Measurements from ENCODE around the gene TMEM61.

Gene TMEM61

GRCh38 chr1:54996359-54996868, 16.0 kb downstream of the TMEM61 start:
- H3K4me2 ChIP-seq (ENCODE audit: low read length): peak overlapping the region; percentile 79
- no peaks in the 10 kb centered on the region for H3K9me3 ChIP-seq (ENCODE audit: insufficient read depth, low read length)
- no peaks in the 10 kb centered on the region for H4K20me1 ChIP-seq (ENCODE audit: insufficient read depth, low read length)
- peaks cover 12% of the 10 kb centered on the region; the same call in 1 of the 2 replicates for H3K27me3 ChIP-seq (ENCODE audit: low read depth, low read length)
- H3K79me2 ChIP-seq (ENCODE audit: low read length): no peaks in the 10 kb centered on the region
- H3K27ac ChIP-seq (ENCODE audit: low read length): no peak overlapping the region
- TF ChIP-seq EZH2phosphoT487 (IDR thresholded peaks at IDR 0.05; ENCODE audit: low read depth): no peak
- TF ChIP-seq, protein P1, sequence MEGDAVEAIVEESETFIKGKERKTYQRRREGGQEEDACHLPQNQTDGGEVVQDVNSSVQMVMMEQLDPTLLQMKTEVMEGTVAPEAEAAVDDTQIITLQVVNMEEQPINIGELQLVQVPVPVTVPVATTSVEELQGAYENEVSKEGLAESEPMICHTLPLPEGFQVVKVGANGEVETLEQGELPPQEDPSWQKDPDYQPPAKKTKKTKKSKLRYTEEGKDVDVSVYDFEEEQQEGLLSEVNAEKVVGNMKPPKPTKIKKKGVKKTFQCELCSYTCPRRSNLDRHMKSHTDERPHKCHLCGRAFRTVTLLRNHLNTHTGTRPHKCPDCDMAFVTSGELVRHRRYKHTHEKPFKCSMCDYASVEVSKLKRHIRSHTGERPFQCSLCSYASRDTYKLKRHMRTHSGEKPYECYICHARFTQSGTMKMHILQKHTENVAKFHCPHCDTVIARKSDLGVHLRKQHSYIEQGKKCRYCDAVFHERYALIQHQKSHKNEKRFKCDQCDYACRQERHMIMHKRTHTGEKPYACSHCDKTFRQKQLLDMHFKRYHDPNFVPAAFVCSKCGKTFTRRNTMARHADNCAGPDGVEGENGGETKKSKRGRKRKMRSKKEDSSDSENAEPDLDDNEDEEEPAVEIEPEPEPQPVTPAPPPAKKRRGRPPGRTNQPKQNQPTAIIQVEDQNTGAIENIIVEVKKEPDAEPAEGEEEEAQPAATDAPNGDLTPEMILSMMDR (IDR thresholded peaks at IDR 0.05; ENCODE audit: low read depth, low read length): peak; percentile 69
- no peak overlapping the region; the same call in 1 of the 2 replicates for H2AFZ ChIP-seq (ENCODE audit: low read depth, low read length)
- H3K4me3 ChIP-seq (ENCODE audit: low read length): peak overlapping the region; percentile 46; the same call in 1 of the 2 replicates
- H3K36me3 ChIP-seq (replicated peaks; ENCODE audit: low read depth, low read length): no peaks in the 10 kb centered on the region
- H3K9ac ChIP-seq (ENCODE audit: low read length): no peak overlapping the region
- 0 out of 2 replicates have a peak, but pooled peaks cover 3% of the 10 kb centered on the region for H3K4me1 ChIP-seq (ENCODE audit: low read length)

DNA sequence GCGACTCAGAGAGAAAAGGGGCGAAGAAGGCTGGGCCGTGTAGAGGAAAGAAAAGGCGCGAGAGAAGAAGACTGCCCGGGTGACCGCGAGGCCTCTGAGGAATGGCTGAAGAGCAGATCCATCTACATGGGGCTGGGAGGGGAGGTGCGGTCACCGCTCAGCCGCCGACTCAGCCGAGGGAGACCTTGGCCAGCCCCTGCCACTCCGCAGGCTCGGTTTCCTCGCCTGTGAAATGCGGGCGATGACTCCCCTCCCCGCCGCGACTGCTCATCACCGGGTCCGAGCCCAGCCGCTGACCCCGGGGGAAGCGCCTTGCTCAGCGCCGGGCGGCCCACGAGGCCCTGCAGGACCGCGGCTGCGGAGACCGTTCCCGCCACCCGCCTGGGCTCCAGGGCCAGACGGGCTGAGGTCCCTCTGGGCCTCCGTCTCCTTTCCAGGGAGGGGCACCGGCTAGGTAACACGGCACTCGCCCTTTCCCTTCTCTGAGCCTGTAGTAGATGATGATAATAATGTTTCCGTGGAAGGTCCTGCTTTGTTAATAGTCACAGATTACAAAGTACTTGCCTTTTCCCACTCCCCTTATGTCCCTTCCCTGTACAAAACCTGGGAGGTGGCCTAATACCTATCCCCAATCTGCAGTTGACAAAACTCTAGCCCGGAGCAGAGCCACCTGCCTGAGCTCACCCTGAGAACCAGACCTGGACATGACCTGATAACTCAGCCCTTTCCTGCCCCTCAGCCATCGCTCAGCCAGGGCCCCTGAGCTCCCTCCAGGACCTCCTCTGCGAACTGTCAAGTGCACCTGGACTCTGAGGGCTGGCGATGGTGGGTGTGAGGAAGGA, 16.7 kb downstream of the TMEM61 start:
- Histone ChIP-seq H3K27me3 (ENCODE audit: low read depth, low read length) (peaks cover 12% of the 10 kb centered on the region; the same call in 1 of the 2 replicates), H3K9ac (ENCODE audit: low read length) (no peak overlapping the region), H4K20me1 (ENCODE audit: insufficient read depth, low read length) (no peaks in the 10 kb centered on the region), H3K9me3 (ENCODE audit: insufficient read depth, low read length) (no peaks in the 10 kb centered on the region), H3K4me1 (ENCODE audit: low read length) (0 out of 2 replicates have a peak, but pooled peaks cover 3% of the 10 kb centered on the region), H3K4me3 (ENCODE audit: low read length) (no peak overlapping the region), H2AFZ (ENCODE audit: low read depth, low read length) (no peak overlapping the region), H3K36me3 (replicated peaks; ENCODE audit: low read depth, low read length) (no peaks in the 10 kb centered on the region), H3K79me2 (ENCODE audit: low read length) (no peaks in the 10 kb centered on the region), H3K27ac (ENCODE audit: low read length) (no peak overlapping the region), H3K4me2 (ENCODE audit: low read length) (peak overlapping the region; percentile 79)
- TF ChIP-seq, protein P1 (IDR thresholded peaks at IDR 0.05; ENCODE audit: low read depth, low read length): no peak
- no peak for TF ChIP-seq EZH2phosphoT487 (IDR thresholded peaks at IDR 0.05; ENCODE audit: low read depth)

GRCh38 chr1:54997711-54997986, 17.2 kb downstream of the TMEM61 start:
- Histone ChIP-seq H4K20me1 (ENCODE audit: insufficient read depth, low read length) (no peaks in the 10 kb centered on the region), H2AFZ (ENCODE audit: low read depth, low read length) (no peak overlapping the region), H3K9me3 (ENCODE audit: insufficient read depth, low read length) (no peaks in the 10 kb centered on the region), H3K4me1 (ENCODE audit: low read length) (0 out of 2 replicates have a peak, but pooled peaks cover 3% of the 10 kb centered on the region), H3K9ac (ENCODE audit: low read length) (no peak overlapping the region), H3K36me3 (replicated peaks; ENCODE audit: low read depth, low read length) (no peaks in the 10 kb centered on the region), H3K4me3 (ENCODE audit: low read length) (no peak overlapping the region), H3K79me2 (ENCODE audit: low read length) (no peaks in the 10 kb centered on the region), H3K4me2 (ENCODE audit: low read length) (no peak overlapping the region), H3K27me3 (ENCODE audit: low read depth, low read length) (peaks cover 12% of the 10 kb centered on the region; the same call in 1 of the 2 replicates), H3K27ac (ENCODE audit: low read length) (no peak overlapping the region)
- TF ChIP-seq, protein P1 (IDR thresholded peaks at IDR 0.05; ENCODE audit: low read depth, low read length): no peak
- TF ChIP-seq EZH2phosphoT487 (IDR thresholded peaks at IDR 0.05; ENCODE audit: low read depth): no peak

GRCh38 chr1:54998100-54998499, 17.7 kb downstream of the TMEM61 start:
- Histone ChIP-seq H3K4me1 (ENCODE audit: low read length) (0 out of 2 replicates have a peak, but pooled peaks cover 3% of the 10 kb centered on the region), H3K27ac (ENCODE audit: low read length) (no peak overlapping the region), H3K9ac (ENCODE audit: low read length) (no peak overlapping the region), H3K4me3 (ENCODE audit: low read length) (no peak overlapping the region), H3K79me2 (ENCODE audit: low read length) (no peaks in the 10 kb centered on the region), H2AFZ (ENCODE audit: low read depth, low read length) (no peak overlapping the region), H3K36me3 (replicated peaks; ENCODE audit: low read depth, low read length) (no peaks in the 10 kb centered on the region), H3K27me3 (ENCODE audit: low read depth, low read length) (peaks cover 12% of the 10 kb centered on the region; the same call in 1 of the 2 replicates), H3K4me2 (ENCODE audit: low read length) (no peak overlapping the region), H4K20me1 (ENCODE audit: insufficient read depth, low read length) (no peaks in the 10 kb centered on the region), H3K9me3 (ENCODE audit: insufficient read depth, low read length) (no peaks in the 10 kb centered on the region)
- no peak for TF ChIP-seq EZH2phosphoT487 (IDR thresholded peaks at IDR 0.05; ENCODE audit: low read depth)
- TF ChIP-seq, protein P1 (IDR thresholded peaks at IDR 0.05; ENCODE audit: low read depth, low read length): no peak

Measured in OCI-LY3 (cell line).